Stromal cell of bone marrow (primary cell): ENCODE data around the gene XPNPEP2.

Experiments used
- DNase-seq: peaks from one replicate; pipeline ENCODE4 v3.0.0-alpha.2; 2012; ENCODE audit warnings: low read depth

The XPNPEP2 gene

GRCh38 chrX:129738466-129739308 is at the start of gene XPNPEP2:
Gene XPNPEP2 (plus strand): TSS chrX:129738979. CDS start chrX:129739214, 235 bp downstream.
- DNase-seq: no peak

GRCh38 chrX:129689796-129690195 is 49.0 kb upstream of the XPNPEP2 start:
- no peak for DNase-seq

GRCh38 chrX:129690435-129690834 is 48.3 kb upstream of the XPNPEP2 start:
- DNase-seq: peak; percentile 59

GRCh38 chrX:129693354-129693753 is 45.4 kb upstream of the XPNPEP2 start:
- no peak for DNase-seq

GRCh38 chrX:129694805-129695204 is 44.0 kb upstream of the XPNPEP2 start:
- no peak for DNase-seq

- no peak for DNase-seq
Measured at GRCh38 chrX:129695535-129695934, 43.2 kb upstream of the XPNPEP2 start.

GRCh38 chrX:129695937-129696336 is 42.8 kb upstream of the XPNPEP2 start:
- no peak for DNase-seq

- no peak for DNase-seq
Measured at GRCh38 chrX:129696463-129697155, 42.2 kb upstream of the XPNPEP2 start.

- no peak for DNase-seq
Measured at GRCh38 chrX:129697204-129697829, 41.5 kb upstream of the XPNPEP2 start.

GRCh38 chrX:129698150-129698549 is 40.6 kb upstream of the XPNPEP2 start:
- DNase-seq: no peak

GRCh38 chrX:129700536-129700935 is 38.2 kb upstream of the XPNPEP2 start:
- DNase-seq: no peak

GRCh38 chrX:129701624-129702069 is 37.1 kb upstream of the XPNPEP2 start:
- peak; percentile 88 for DNase-seq

- no peak for DNase-seq
Measured at GRCh38 chrX:129704491-129704890, 34.3 kb upstream of the XPNPEP2 start.

- DNase-seq: no peak
Measured at GRCh38 chrX:129705377-129705925, 33.3 kb upstream of the XPNPEP2 start.

- no peak for DNase-seq
Measured at GRCh38 chrX:129705988-129706387, 32.8 kb upstream of the XPNPEP2 start.

GRCh38 chrX:129706400-129707072 is 32.2 kb upstream of the XPNPEP2 start:
- DNase-seq: no peak

GRCh38 chrX:129714581-129714980 is 24.2 kb upstream of the XPNPEP2 start:
- no peak for DNase-seq

- no peak for DNase-seq
Measured at GRCh38 chrX:129716507-129716906, 22.3 kb upstream of the XPNPEP2 start.

GRCh38 chrX:129717892-129718291 is 20.9 kb upstream of the XPNPEP2 start:
- peak; percentile 58 for DNase-seq

- DNase-seq: no peak
Measured at GRCh38 chrX:129718676-129719075, 20.1 kb upstream of the XPNPEP2 start.

- no peak for DNase-seq
Measured at GRCh38 chrX:129719268-129719667, 19.5 kb upstream of the XPNPEP2 start.
